ENCODE data around the gene CYP2A13.
"Not testable (repeated sequence)": the region's sequence is repeated elsewhere in the genome, so short reads cannot be mapped to it uniquely, and the experiment has no call there.

GRCh38 chr19:41127362-41127761 is 39.1 kb downstream of the CYP2A13 start:
- not testable (repeated sequence) for TF ChIP-seq MCM3 (IDR thresholded peaks at IDR 0.05); ETV5 (CRISPR knock-in tag; IDR thresholded peaks at IDR 0.05; ENCODE audit: low read depth); NFYB (IDR thresholded peaks at IDR 0.05; ENCODE audit: extremely low read depth, insufficient read length); POLR2A (conservative IDR thresholded peaks at IDR 0.05); CTCF (IDR thresholded peaks at IDR 0.05 in 2 of 3, conservative IDR thresholded peaks at IDR 0.05 in 1 of 3; ENCODE audit: insufficient read depth in 2 of 3, low read depth in 1 of 3, low read length in 3 of 3); FOSL1 (tag; conservative IDR thresholded peaks at IDR 0.05); EZH2 (IDR thresholded peaks at IDR 0.05; ENCODE audit: borderline replicate concordance, low read depth, low read length)
